Mesenteric fat pad (tissue), 1 donor: ENCODE results near the gene VSIG10L. TPM values are rescaled to one million over a fixed set of nuclear protein-coding genes. Genes with fewer than 3 reads are reported as not detected.

Experiments used
- total RNA-seq: library from RNA; stranded (reverse); fragmentation: NEBNext Ultra II Directional; extraction: Animal tissue kit (Norgen Biotek cat#: 25700); gene quantifications from one replicate; pipeline ENCODE4 v1.2.1, GENCODE V29; 2021
- donor health status: DM: yes; HTN: yes; CAD: no.

VSIG10L gene
- total RNA-seq, 1 donor from 2014 or later: 2.4 TPM

Other genes with a start within 250 kb of the VSIG10L start
- gene CTU1, start 233.7 kb downstream of the VSIG10L start, total RNA-seq: 10.0 TPM
- gene SIGLEC9, start 217.2 kb downstream of the VSIG10L start, total RNA-seq: 19.0 TPM
- gene SIGLEC7, start 199.8 kb downstream of the VSIG10L start, total RNA-seq: 8.1 TPM
- gene CD33, start 117.1 kb downstream of the VSIG10L start, total RNA-seq: 18.6 TPM
- not detected for gene SIGLECL1, start 91.1 kb downstream of the VSIG10L start, total RNA-seq
- 3.7 TPM for gene IGLON5, start 30.5 kb downstream of the VSIG10L start, total RNA-seq
- gene ETFB, start 24.2 kb upstream of the VSIG10L start, total RNA-seq: 194 TPM
- 4.4 TPM for gene CLDND2, start 26.9 kb upstream of the VSIG10L start, total RNA-seq
- 3.7 TPM for gene NKG7, start 30.5 kb upstream of the VSIG10L start, total RNA-seq
- gene LIM2, start 45.8 kb upstream of the VSIG10L start, total RNA-seq: not detected
- gene C19orf84, start 48.5 kb upstream of the VSIG10L start, total RNA-seq: not detected
- 5.2 TPM for gene SIGLEC10, start 75.5 kb upstream of the VSIG10L start, total RNA-seq
- gene SIGLEC8, start 116.3 kb upstream of the VSIG10L start, total RNA-seq: 0.39 TPM
- gene CEACAM18, start 136.4 kb upstream of the VSIG10L start, total RNA-seq: not detected
- 1.9 TPM for gene SIGLEC12, start 159.7 kb upstream of the VSIG10L start, total RNA-seq
- 0.58 TPM for gene SIGLEC6, start 189.5 kb upstream of the VSIG10L start, total RNA-seq
- 8.8 TPM for gene ZNF175, start 229.1 kb upstream of the VSIG10L start, total RNA-seq